ENCODE measurements around the gene MEF2A.
"Not testable (repeated sequence)": the region's sequence is repeated elsewhere in the genome, so short reads cannot be mapped to it uniquely, and the experiment has no call there.

Gene MEF2A

DNA sequence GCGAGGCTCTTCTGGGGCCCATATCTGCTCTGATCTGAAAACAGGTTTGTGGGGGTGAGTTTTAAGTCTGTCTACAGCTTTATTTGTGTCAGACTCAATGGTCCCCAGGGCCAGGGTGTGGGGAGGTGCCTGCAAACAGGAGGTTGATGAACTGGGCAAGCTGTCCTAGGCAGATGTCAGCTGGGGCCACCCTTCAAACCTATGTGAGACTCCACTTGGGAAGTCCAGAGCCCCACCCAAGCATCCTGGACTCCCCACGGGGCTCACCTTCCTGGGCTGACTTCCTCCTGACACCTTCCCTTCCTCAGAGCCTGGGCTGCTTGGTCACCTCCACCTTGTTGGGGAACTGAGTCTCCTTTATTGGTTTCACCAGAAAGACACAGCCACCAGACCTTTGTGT lies 176.1 kb downstream of the MEF2A start:
- no peak overlapping the region for H3K27ac Mint-ChIP-seq
- no peak overlapping the region for H3K4me3 Mint-ChIP-seq
- no peaks in the 10 kb centered on the region for H3K4me1 Mint-ChIP-seq (ENCODE audit: low read depth)

DNA sequence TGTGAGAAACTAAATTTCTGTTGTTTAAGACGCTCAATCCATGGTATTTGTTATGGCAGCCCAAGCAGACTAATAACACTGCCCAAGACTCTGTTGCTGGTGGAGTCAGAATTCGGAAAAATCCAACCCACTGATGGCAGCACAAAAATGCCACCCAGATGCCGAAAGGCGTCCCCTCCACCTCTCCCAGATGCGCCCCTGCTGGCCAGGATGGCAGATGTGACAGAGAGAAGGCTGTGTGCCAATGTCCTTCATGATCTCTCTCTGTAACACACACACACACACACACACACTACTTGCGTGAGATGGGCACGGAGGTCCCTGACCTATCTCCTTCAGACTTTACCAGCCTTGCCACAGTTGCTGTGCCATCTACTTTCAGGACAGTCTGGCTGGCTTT lies 178.4 kb downstream of the MEF2A start:
- Mint-ChIP-seq H3K36me3 (no peaks in the 10 kb centered on the region), H3K27ac (no peak overlapping the region), H3K4me1 (ENCODE audit: low read depth) (no peaks in the 10 kb centered on the region), H3K27me3 (peaks cover 2% of the 10 kb centered on the region), H3K4me3 (no peak overlapping the region), H3K9me3 (ENCODE audit: low read depth) (no peaks in the 10 kb centered on the region)

More for the DNA sequence above, 176.1 kb downstream of the MEF2A start:
- Mint-ChIP-seq H3K27me3 (peaks cover 2% of the 10 kb centered on the region), H3K36me3 (no peaks in the 10 kb centered on the region), H3K9me3 (ENCODE audit: low read depth) (no peaks in the 10 kb centered on the region)

DNA sequence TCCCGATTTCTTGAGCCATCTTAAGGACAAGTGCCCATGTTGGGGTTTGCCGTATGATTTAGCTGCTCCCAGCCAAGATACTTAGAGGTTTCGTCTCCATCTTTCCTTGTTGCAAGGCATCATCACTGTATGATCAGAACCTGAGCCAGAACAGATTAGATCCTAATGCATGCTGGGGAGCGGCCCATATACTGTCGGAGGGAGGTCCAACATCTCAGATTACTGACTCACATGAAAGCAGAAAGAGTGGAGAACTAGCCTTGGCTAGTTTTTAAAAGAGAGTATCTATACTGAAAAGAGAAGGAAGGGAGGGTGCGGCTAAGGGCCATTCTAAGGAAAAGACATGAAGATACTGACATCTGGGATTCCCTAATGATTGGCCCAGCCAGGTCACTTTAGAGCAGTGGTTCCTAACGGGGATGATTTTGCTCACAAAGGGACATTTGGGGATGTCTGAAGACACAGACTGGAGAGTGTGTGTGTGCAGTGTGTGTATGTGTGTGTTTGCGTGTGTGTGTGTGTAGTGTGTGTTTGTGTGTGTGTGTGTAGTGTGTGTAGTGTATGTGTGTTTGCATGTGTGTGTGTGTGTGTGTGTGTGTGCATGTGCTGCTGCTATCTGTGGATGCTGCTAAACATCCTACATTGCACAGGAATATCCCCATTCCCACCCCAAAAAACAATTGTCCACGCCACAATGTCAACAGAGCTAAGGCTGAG lies 179.7 kb downstream of the MEF2A start:
- Mint-ChIP-seq H3K27ac (no peak overlapping the region), H3K27me3 (peaks cover 2% of the 10 kb centered on the region), H3K36me3 (no peaks in the 10 kb centered on the region), H3K4me3 (no peak overlapping the region), H3K4me1 (ENCODE audit: low read depth) (no peaks in the 10 kb centered on the region), H3K9me3 (ENCODE audit: low read depth) (no peaks in the 10 kb centered on the region)

DNA sequence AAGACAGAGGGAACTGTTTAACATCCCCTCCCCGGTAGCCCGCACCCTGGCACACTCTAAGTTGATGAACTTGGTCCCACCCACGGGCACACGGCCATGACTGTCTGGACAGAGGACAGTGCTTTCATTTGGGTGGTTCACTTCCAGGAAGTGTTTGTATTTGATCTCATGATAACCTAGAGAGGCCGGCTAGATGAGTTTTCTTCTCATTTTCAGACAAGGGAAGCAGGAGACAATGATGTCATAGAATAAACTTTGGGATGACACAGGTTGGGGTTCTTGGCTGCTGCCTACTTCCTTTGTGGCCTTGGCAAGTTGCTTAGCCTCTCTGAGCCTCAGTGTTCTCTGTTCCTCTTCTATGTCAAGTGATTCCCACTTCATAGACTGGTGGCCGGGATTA lies 183.6 kb downstream of the MEF2A start:
- peaks cover 2% of the 10 kb centered on the region for H3K27me3 Mint-ChIP-seq
- no peaks in the 10 kb centered on the region for H3K9me3 Mint-ChIP-seq (ENCODE audit: low read depth)
- no peaks in the 10 kb centered on the region for H3K36me3 Mint-ChIP-seq
- H3K4me1 Mint-ChIP-seq (ENCODE audit: low read depth), result no peaks in the 10 kb centered on the region
- no peak overlapping the region for H3K4me3 Mint-ChIP-seq
- no peak overlapping the region for H3K27ac Mint-ChIP-seq

DNA sequence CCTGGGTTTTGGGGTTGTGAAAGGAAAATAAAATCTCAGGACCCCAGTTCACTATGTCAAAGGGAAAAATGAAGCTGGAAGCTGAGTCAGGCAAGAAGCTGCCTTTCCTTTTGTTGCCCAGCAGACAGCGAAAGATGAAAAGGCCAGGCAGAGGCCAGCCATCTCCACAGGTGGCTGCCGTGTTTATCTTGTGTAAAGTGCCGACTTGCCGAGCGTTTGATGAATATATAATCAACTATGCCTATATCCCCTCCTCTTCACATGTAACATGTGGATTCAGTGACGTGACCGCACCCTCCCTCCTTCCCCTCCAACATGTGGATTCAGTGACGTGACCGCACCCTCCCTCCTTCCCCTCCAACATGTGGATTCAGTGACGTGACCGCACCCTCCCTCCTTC lies 184.5 kb downstream of the MEF2A start:
- H3K4me3 Mint-ChIP-seq; H3K27me3 Mint-ChIP-seq; H3K4me1 Mint-ChIP-seq (ENCODE audit: low read depth); H3K27ac Mint-ChIP-seq; H3K9me3 Mint-ChIP-seq (ENCODE audit: low read depth); H3K36me3 Mint-ChIP-seq: not testable (repeated sequence)

DNA sequence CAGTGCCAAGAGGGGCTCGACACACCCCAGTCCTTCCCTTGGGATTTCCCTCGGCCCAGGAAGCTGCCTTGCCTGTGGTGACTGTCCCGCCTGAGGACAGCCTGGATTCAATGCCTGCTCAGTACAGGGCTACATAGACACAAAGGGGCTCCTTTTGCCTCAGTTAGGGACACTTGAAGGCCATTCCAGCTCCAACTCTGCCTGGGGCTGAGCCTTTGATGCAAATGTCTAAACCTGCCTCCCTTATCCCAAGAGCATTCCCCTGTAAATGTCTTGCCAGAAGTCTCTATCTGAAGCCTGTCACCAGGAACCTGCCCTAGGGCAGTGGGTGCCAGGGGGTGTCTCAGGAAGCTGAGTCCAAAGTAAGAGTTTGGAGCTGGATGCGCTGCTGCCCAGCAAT lies 186.8 kb downstream of the MEF2A start:
- Mint-ChIP-seq H3K36me3 (no peaks in the 10 kb centered on the region), H3K27me3 (no peaks in the 10 kb centered on the region), H3K4me1 (ENCODE audit: low read depth) (peaks cover 2% of the 10 kb centered on the region), H3K4me3 (no peak overlapping the region), H3K9me3 (ENCODE audit: low read depth) (no peaks in the 10 kb centered on the region), H3K27ac (no peak overlapping the region)

DNA sequence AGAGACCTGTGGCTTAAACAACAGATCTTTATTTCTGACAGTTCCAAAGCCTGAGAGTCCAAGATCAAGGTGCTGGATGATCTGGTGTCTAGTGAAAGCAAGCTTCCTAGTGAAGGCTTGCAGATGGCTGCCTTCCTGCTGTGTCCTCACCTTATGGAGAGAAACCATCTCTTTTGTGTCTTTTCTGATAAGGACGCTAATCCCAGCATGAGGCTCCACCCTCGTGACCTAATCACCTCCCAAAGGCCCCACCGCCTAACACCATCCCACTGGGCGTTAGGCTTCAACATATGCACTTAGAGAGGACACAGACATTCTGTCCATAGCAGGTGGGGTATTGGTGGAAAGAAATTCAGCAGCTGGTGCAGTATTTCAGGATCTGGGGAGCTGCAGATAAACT lies 187.3 kb downstream of the MEF2A start:
- no peak overlapping the region for H3K27ac Mint-ChIP-seq
- no peak overlapping the region for H3K4me3 Mint-ChIP-seq
- peaks cover 2% of the 10 kb centered on the region for H3K4me1 Mint-ChIP-seq (ENCODE audit: low read depth)
- H3K27me3 Mint-ChIP-seq, result no peaks in the 10 kb centered on the region
- H3K9me3 Mint-ChIP-seq (ENCODE audit: low read depth), result no peaks in the 10 kb centered on the region
- H3K36me3 Mint-ChIP-seq, result no peaks in the 10 kb centered on the region

DNA sequence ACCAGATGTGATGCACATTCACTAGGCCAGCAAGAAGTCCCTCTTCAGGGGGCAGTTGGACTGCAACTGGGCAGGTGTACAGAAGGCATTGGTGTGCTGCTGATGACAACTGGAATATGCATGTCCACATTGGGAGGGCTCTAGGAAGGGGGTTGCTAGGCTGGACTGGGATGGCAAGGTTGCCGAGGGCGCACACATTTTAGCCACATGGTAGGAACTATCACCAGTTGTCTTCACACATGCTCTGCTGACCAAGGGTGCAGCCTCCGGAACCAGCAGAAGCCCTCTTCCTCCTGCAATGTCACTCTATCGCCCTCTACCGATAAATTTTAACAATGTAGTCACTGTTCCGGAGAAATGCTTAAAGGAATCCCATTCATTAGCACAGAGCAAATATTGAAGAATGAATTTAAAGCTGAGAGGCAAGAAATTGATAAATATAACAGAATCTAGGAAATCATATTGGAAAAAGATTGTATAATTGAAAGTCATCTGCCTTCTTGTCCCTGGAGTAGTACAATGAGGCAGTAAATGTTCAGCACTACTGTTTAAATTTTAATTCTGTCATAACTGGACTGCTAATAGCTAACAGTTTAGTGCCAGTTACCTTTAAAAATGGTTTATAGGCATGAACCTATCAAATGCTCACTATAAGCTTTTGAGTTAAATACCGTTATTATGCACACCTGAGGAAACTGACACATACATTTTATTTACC lies 190.1 kb downstream of the MEF2A start:
- Mint-ChIP-seq H3K36me3 (no peaks in the 10 kb centered on the region), H3K9me3 (ENCODE audit: low read depth) (no peaks in the 10 kb centered on the region), H3K4me1 (ENCODE audit: low read depth) (peaks cover 2% of the 10 kb centered on the region), H3K27me3 (no peaks in the 10 kb centered on the region), H3K4me3 (no peak overlapping the region), H3K27ac (no peak overlapping the region)

DNA sequence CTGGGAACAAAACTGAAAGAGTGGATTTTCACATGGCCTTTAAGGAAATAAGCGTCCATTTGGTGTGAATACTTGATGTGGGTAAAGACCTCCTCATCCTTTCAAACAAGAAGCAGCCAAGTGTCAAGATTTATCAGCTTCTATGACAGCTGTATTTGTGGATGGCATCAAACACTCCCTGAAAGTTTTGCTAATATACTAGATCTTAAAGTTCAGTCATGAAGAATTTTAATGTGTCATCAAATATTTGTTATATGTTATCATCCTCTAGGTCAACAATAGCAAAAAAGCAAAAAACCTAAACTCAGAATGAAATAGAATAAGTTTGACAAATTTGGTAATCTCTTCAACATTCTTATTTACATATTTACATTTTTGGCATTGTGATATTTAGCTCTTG lies 196.5 kb downstream of the MEF2A start:
- Mint-ChIP-seq H3K27me3 (no peaks in the 10 kb centered on the region), H3K36me3 (no peaks in the 10 kb centered on the region), H3K27ac (no peak overlapping the region), H3K4me3 (no peak overlapping the region), H3K4me1 (ENCODE audit: low read depth) (no peaks in the 10 kb centered on the region), H3K9me3 (ENCODE audit: low read depth) (no peaks in the 10 kb centered on the region)

DNA sequence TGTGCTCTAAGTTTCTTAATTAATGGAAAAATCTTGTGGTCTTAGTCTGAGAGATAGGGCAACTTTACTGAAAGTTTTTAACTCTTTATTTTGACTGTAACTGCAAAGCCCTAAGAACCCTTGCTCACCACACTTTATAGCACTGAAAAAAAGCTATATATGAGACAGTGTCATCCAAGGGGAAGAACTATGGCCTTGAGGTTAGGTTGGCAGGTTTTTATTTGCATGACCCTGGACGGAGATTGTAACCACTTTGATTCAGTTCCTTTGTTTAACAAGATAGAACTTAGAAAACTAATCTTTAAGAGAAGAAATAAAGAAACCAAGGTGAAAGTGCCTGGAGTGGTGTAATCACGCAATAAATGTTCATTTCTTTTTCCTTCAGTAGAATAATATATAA lies 198.0 kb downstream of the MEF2A start:
- H3K27me3 Mint-ChIP-seq, result no peaks in the 10 kb centered on the region
- H3K4me1 Mint-ChIP-seq (ENCODE audit: low read depth), result no peaks in the 10 kb centered on the region
- no peak overlapping the region for H3K27ac Mint-ChIP-seq
- no peaks in the 10 kb centered on the region for H3K9me3 Mint-ChIP-seq (ENCODE audit: low read depth)
- no peaks in the 10 kb centered on the region for H3K36me3 Mint-ChIP-seq
- no peak overlapping the region for H3K4me3 Mint-ChIP-seq

DNA sequence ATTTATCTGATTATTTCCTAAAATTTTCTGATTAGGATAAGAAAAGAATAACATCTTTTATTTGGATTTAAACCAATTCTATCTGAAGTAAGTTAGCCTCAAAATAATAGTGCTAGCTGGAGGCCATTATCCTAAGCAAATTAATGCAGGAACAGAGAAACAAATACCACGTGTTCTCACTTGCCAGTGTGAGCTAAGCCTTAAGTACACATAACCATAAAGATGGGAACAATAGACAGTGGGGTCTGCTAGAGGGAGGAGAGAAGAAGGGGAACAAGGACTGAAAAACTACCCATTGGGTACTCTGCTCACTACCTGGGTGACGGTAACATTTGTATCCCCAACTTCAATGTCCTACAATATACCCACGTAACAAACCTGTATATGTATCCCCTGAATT lies 198.7 kb downstream of the MEF2A start:
- no peaks in the 10 kb centered on the region for H3K27me3 Mint-ChIP-seq

More for the DNA sequence above, 198.7 kb downstream of the MEF2A start:
- no peaks in the 10 kb centered on the region for H3K4me1 Mint-ChIP-seq (ENCODE audit: low read depth)
- no peaks in the 10 kb centered on the region for H3K36me3 Mint-ChIP-seq
- H3K4me3 Mint-ChIP-seq, result no peak overlapping the region
- no peak overlapping the region for H3K27ac Mint-ChIP-seq
- no peaks in the 10 kb centered on the region for H3K9me3 Mint-ChIP-seq (ENCODE audit: low read depth)

All from activated naive CD8-positive, alpha-beta T cell (primary cell).